HG03432 (cell line): ENCODE data around the gene FUT6.

Experiments used
- ATAC-seq: cut with Tn5 transposase; IDR thresholded peaks from one replicate; pipeline ENCODE4 v1.9.1; 2021; ENCODE audit warnings: mild to moderate bottlenecking, moderate library complexity; ENCODE audit not compliant: unreplicated experiment

The FUT6 gene

DNA sequence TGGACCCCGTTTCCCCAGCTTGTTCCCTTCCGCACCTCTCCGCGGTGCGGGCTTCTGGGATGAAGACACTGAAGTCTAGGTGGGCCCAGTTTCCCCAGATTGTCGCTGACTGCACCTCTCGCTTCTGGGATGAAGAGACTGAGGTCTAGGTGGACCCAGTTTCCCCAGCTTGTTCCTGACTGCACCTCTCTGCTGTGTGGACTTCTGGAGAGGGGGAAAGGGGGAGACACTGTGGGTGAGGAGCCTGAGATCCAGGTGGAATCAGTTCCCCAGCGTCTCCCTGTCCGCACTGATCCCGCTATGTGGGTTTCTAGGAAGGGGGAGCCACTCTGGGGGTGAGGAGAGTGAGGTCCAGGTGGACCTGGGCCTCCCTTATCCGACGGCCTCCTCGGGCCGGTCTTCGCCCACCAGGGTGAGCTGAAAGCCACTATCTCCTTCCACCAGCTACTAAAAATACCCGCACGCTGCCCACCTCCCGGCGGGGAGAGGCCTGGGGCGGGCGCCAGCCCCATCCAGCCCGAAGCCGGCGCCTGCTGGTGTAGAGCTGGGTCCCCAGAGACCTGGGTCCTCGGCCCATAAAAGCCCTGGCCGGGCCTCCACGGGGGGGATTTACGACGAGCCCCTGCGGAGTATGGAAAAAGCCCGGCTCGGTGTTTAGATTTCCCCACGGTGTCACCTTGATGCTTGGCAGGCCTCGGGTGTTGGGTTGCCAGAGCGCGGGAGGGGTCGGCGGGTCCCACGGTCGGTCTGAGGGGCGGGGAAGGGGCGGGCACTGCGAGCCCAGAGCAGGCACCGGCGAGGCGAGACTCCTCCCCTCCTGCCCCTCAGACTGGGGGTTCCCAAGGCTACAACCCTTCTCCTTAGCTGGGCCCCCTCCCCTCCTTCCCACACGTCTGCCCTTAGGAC, 10.6 kb downstream of the FUT6 start:
- no peak for ATAC-seq

DNA sequence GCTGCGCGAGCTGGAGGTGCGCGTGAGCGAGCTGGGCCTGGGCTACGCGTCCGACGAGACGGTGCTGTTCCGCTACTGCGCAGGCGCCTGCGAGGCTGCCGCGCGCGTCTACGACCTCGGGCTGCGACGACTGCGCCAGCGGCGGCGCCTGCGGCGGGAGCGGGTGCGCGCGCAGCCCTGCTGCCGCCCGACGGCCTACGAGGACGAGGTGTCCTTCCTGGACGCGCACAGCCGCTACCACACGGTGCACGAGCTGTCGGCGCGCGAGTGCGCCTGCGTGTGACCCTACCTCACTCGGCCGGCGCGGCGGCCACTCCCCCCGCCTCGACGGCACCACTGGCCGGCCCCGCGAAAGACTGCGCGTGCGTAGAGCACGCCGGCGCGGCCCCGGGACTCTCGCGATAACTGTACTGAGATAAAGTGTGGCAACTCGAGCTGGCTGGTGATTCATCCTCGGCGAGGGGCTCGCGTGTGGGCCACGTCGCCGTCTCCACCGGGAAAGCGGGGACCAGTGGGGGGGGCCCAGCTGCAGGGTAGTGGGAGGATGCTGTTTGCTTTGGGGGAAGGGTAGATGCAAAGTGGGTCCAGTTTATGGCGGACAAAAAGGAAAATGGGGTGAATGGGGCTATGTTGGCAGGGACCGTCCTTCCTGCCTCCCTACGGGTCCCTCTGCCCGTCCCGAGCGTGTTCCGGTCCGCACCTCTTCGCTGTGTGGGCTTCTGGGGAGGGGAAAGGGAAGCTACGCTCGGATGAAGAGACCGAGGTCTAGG, 11.4 kb downstream of the FUT6 start:
- peak; percentile 70 for ATAC-seq

DNA sequence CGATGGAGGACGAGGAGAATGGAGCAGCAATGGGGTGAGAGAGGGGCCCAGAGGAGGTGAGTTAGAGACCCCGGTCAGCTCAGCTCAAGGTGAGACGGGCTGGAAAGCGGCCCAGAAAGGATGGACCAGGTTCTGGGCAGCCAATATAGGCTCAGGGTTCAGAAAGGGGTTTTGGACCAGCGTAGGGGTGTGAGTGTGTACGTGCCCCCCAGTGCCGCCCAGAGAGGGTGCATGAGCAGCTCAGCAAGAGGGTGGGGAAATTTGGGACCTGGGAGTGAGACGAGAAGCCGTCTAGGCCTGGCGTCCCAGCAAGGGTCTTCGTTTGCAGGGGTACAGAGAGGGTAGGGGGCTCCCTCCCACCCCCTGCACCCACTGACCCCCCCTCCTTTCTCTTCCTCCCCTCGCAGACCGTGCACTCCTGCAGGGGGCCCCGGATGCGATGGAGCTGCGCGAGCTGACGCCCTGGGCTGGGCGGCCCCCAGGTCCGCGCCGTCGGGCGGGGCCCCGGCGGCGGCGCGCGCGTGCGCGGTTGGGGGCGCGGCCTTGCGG, 12.1 kb downstream of the FUT6 start:
- no peak for ATAC-seq

DNA sequence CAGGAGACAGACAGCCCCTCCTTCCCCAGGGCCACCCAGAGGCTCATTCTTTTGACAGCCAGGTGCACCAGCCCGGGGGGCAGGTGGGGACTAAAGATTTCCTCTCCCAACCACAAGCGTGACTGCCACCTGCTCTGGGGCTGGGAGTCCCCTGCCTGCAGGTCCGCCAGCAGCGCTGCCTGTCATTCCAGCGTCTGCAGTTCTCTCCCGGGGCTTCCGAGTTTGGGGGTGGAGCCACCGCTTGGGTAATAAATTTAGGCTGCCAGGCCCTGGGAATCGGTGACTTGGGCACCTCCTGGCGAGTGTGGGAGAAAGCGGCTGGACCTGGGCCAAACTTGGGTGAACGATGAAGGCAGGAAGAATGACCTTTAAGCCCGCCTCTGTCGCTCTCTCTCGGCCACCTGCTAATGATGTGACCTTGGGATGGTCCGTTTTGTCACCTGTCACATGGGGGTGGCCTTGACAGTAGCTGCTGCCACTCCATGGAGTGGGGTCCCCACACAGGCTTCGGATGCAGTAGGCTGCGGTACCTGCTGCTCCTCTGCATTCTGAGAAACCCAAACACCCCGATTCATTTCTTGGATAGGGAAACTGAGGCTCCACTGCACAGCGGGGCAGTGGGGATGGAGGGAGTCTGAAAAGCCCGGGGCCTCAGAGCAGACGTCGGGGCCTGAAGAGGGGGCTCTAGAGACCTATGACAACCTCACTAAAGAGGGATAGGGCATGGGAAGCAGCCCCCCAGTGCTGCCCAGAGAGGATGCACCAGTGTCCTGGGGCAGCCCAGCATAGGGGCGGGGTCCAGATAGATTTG, 12.8 kb downstream of the FUT6 start:
- ATAC-seq = no peak

DNA sequence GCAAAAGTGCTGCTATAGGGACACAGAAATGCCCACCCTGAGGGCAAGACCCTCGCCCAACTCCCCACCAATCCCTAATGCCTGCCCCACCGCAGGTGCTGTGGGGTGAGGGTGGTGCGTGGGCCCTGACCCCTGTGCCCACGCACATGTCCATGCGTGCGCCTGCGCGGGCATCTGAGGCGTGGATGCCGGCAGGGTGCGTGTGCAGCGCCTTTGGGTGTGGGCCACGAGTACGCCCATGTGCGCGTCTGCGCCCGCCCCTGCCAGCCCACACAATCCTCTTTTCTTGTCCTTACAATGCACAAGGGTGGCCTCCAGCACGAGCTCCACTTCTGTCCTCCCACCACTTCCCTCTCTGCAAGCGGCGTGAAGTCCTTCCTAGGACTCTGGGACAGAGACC, 14.3 kb downstream of the FUT6 start:
- ATAC-seq = no peak

DNA sequence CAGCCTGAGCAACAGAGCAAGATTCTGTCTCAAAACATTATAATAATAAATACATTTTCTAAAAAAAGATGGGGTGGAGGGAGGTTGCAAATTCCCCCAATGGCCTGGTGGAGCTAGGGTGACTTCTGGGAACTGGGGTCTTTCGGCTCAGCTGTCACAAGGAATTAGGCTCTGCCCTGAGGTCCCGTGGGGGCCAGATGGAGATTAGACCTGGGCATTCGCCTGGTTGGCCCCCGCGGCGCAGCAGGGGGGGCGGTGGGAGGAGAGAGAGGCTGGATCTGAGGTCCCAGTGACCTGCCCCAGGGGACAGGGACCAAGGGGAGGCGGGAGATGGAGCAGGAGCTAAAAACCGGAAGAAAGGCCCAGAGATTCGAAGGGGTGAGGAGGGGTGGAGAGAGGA, 14.8 kb downstream of the FUT6 start:
- no peak for ATAC-seq

DNA sequence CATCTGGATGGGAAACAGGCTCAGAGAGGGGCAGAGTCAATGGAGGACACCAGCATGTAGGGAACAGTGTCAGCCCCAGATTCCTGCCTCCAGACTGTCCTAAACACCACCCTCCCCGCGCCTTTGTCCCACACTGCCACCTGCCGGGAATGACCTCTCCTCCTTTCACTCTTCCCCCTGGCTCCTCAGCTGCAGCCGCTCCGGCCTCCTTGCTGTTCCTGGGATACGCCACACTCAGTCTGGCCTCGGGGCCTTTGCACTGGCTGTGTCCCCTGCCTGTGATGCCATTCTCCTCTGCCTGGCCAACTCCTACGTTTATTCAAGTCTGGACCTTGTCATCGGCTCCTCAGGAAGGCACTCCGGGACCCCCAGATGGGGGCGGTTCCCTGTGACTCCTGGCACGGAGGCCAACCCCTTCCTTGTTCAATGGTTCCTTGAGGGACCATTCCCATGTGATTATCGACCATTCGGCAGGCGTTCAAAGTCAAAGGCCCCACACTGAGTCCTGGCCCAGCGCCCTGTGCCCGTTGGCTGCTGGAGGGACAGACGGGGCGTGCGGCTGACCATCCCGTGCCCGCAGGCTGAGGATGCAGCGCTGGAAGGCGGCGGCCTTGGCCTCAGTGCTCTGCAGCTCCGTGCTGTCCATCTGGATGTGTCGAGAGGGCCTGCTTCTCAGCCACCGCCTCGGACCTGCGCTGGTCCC, 15.8 kb downstream of the FUT6 start:
- no peak for ATAC-seq

DNA sequence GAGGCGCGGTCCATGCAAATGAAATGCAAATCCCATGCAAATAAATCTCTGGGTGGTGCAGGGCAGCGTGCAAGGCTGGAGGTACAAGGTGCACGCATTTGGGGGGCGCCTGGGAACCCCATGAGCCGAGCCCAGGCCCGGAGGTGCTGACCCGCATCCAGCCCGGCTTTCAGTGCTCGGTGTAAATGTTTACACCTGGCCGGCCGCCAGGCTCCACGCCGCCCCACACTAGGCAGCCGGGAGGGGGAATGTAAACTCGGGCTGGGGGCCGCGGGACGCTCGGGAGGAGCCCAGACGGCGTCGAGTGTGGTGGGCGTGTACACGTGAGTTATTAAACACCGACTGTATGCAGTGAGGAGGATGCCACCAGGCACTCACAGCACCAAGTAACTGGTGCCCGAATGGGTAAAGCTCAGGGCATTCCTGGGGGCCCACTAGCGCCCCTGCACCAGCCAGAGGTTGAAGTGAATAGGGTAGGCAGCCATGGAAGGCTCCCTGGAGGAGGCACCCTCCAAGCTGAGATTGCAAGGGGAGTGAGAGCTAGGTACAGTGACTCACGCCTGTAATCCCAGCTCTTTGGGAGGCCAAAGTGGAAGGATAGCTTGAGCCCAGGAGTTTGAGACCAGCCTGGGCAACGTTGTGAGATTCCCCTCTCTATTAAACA, 17.2 kb downstream of the FUT6 start:
- no peak for ATAC-seq

DNA sequence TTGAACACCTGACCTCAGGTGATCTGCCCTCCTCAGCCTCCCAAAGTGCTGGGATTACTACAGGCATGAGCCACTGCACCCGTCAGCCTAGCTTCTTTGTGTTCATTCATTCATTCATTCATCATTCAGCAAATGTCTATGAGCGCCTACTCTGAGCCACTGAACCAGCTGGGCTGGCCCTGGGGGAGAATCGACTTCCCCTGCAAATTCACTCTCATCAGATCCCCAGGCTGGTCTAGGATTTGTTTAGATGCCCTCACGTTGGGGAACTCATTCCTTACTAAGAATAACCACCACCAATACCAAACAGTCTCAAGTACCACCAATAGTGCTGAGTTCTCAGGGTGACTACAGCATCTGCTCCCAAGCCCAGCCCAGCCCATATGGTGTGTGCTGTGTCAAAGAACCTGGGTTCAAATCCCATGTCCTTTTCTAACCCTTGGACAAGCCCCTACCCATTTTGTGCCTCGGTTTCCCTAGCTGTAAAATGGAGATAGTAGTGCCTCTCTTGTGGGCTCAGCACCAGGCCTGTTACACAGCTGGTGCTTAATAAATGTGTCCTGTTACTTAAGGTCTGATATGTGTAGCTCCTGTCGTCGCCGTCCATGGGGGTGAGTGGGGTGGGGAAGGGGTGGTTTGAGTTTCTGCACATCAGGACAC, 17.9 kb downstream of the FUT6 start:
- no peak for ATAC-seq

DNA sequence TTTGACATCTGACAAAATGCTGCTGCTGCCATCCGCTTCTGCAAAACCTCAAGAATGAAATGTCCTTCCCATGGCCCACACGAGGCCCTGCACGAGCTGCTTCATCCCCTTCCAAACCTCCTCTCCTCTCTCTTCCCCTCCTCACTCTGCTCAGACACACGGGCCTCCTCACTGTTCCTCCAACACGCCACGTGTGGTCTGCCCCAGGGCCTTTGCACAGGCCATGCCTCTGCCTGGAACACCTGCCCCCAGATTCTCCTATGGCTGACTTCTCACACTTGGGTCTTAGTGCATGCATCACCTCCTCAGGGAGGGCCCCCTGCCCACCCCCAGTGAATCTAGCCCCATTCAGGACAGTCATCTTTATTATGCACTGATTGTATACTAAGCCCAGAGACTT, 18.7 kb downstream of the FUT6 start:
- no peak for ATAC-seq

DNA sequence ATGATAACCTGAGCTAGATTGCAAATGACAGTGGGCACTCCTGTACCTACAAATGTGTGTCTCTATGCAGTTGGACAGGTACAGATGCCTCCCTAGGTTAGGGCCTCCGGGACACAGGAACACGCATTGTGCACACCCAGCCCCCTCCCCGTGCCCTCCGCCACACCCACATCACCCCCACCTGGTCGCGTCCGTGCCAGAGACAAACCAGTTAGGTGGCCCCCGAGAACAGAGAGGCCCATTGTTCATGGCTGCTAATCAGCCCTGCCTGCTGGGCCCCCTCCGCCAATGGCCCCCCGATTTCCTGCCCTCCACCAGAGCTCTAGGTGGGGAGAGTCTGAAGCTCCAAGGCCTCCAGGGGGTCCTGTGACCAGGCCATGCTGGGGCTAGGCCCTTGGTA, 20.9 kb downstream of the FUT6 start:
- ATAC-seq = no peak

DNA sequence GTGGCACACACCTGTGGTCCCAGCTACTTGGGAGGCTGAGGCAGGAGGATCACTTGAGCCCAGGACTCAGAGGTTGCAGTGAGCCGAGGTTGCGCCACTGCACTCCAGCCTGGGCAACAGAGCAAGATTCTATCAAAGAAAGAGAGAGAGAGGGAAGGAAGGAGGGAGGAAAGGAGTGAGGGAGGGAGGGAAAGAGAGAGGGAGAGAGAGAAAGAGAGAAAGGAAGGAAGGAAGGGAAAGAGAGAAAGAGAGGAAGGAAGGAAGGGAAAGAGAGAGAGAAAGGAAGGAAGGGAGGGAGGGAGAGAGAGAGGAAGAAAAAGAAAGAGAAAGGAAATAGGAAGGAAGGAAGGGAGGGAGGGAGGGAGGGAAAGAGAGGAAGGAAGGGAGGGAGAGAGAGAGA, 22.3 kb downstream of the FUT6 start:
- no peak for ATAC-seq

DNA sequence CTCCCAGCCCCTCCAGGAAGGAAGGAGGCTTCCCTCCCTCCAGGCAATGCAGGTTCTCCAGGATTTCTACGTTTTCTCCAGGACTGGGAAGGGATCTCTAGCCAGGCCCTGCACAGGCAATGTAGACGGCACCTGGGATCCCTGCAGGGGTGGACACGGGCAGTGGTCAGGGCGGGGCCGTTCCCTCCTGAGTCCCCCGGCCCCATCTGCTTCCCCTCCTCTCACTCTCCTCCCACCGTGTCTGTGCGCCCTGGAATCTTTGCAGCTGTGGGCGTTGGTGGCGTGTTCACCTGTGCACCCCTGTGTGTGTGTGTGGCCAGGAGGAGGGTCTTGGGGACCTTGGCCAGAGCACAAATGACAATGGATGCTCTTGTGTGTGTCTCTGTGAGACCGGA, 24.7 kb downstream of the FUT6 start:
- no peak for ATAC-seq

DNA sequence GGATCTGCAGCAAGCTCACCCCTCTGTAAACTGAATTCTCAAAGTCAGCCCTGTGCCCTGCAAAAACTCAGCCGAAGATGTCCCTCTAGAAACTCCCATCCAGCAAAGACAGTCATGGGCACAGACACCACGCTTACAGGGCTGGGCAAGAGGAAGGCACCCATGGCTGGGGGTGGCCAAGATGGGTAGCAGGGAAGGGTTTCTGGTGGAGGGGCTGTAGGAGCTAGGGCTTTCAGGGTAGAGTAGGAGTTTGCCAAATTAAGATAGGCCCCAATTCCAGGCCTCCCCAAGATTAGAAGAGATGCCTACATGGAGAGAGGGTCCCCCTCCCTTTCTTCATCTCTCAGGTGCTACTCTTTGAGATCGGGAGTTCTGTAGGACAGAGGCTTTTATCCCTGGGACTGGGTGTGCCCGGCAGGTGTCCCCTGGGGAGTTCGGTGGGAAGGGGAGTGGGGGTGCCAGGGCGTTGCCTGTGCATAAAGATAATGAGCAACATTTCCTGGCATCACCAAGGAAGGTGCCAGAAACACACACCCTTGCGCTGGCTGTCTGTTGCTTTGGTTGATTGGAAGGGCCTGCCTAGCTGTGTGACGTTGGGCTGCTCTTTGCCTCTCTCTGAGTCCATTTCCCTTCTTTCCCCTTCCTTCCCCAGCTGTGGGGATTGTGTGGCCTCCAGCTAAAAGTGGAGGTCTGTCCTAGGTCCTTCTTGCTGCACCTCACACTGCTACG, 25.2 kb downstream of the FUT6 start:
- ATAC-seq = no peak

DNA sequence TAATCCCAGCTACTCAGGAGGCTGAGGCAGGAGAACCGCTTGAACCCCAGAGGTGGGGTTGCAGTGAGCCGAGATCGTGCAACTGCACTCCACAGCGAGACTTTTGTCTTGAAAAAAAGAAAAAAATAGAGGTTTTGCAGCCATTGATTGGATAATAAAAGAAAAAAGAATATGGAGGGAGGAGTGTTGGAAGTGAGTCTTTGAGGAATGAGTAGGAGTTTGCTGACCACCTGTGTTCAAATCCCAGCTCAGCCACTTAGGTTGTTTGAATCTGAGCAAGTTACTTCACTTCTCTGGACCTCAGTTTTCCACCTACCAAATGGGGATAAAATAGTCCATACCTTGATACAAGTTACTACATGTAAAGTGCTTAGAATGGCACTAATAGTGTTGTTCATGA, 28.4 kb downstream of the FUT6 start:
- no peak for ATAC-seq

DNA sequence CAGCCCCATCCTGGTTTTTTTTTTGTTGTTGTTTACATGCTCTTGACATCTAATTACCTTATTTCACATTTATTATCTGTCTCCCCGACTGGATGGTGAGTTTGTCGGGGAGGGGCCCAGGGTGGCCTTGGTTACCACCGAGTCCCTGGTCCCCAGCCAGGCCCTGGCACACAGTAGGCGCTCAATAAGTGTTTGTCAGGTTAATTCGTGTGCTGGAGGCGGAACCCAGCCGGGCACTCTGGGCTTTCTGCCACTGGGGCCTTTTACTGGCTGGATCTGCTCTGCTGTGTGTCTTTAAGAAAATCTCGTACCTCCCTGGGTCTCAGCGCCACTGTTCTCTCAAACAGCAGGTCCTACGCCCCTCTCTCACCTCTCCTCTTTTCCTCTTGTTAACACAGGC, 30.0 kb downstream of the FUT6 start:
- ATAC-seq = no peak

DNA sequence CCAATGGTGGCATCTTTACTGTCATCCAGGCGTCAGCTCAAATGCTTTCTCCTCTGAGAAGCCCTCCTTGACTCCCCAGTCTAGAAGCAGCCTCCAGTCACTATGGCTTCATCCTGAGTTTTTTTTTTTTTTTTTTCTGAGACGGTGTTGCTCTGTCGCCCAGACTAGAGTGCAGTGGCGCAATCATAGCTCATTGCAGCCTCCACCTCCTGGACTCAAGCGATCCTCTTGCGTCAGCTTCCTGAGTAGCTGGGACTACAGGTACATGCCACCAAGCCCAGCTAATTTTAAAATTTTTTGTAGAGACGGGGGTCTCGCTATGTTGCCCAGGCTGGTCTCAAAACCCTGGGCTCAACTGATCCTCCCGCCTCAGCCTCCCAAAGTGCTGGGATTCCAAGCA, 30.4 kb downstream of the FUT6 start:
- no peak for ATAC-seq

DNA sequence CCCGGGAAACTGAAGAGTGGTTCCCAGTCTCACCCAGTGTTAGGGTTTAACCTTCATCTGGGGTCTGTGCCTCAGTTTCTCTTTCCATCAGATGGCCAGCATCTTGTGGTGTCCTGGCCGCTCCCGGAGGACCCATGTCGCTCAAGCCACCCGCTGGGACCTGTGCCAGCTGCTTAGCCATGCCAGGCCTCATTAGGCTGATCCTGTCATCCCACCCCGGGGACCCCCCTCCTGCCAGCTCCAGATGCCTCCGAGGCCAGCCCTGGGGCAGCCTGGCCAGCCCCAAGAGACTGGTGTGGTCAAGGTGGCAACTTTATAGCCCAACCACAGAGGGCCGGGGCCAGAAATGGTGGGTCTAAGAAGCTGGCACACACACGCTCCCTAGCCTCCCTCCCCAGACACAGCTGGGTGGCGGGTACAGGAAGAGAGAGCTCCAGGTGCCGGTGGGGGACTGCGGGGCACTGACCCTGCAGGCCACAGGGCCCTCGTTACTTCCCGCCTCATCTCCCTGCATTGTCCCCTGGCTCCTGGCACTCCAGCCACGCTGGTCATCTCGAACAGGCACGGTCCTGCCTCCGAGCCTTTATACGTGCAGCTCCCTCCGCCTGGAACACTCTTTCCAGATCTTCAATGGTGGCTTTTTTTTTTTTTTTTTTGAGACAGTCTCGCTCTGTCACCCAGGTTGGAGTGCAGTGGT, 31.2 kb downstream of the FUT6 start:
- no peak for ATAC-seq
